Calu3 (cell line): Measurements from ENCODE around the gene SEMA5A. TPM values are rescaled to one million over a fixed set of nuclear protein-coding genes. Genes with fewer than 3 reads are reported as not detected.

ENCODE experiments used
- BruUV-seq: library from RNA; stranded (reverse); fragments of 400-500 nt; replicated peaks from 2 replicates; lab custom pipeline; 2021; lab: Mats Ljungman, UMichigan
- CTCF ChIA-PET: fragments of 300-600 bp; sonication (Branson Sonifier 250); formaldehyde crosslinking; loops from one replicate; lab custom pipeline; 2022; ENCODE audit warnings: antibody characterized with exemption; lab: Charles Lee
- DNase-seq: peaks from one replicate; pipeline ENCODE4 v3.0.0; 2022
- H3K27ac Mint-ChIP-seq: one replicate; pipeline ENCODE4 v1.8.0; 2022; ENCODE audit warnings: mixed read lengths; ENCODE audit not compliant: unreplicated experiment
- H3K27me3 Mint-ChIP-seq: one replicate; pipeline ENCODE4 v1.8.0; 2022; ENCODE audit warnings: mixed read lengths; ENCODE audit not compliant: unreplicated experiment
- H3K36me3 Mint-ChIP-seq: one replicate; pipeline ENCODE4 v1.8.0; 2022; ENCODE audit warnings: mild to moderate bottlenecking, moderate library complexity, mixed read lengths; ENCODE audit not compliant: insufficient read depth, unreplicated experiment
- H3K4me1 Mint-ChIP-seq: one replicate; pipeline ENCODE4 v1.8.0; 2022; ENCODE audit warnings: mild to moderate bottlenecking, low read depth, mixed read lengths; ENCODE audit not compliant: unreplicated experiment
- H3K4me3 Mint-ChIP-seq: one replicate; pipeline ENCODE4 v1.8.0; 2022; ENCODE audit warnings: mild to moderate bottlenecking, low read depth, moderate library complexity, mixed read lengths; ENCODE audit not compliant: unreplicated experiment
- H3K9me3 Mint-ChIP-seq: one replicate; pipeline ENCODE4 v1.8.0; 2022; ENCODE audit warnings: low read depth, mixed read lengths; ENCODE audit not compliant: unreplicated experiment
- CTCF ChIP-seq: fragments of 200-600 bp; IDR thresholded peaks from one replicate; pipeline ENCODE4 v1.8.0; 2022; ENCODE audit warnings: antibody characterized with exemption; ENCODE audit not compliant: unreplicated experiment
- intact Hi-C: fragments of 100-400 bp; cut with micrococcal nuclease; formaldehyde crosslinking; loops from one replicate; pipeline ENCODE4 v1.10.0; 2022; ENCODE audit not compliant: unreplicated experiment
- total RNA-seq: library from RNA; stranded (reverse); gene quantifications from 2 replicates; pipeline ENCODE4 v1.2.3, GENCODE V29; 2022

Gene SEMA5A
- total RNA-seq, 1 experiment from 2014 or later = 0.52 TPM

DNA sequence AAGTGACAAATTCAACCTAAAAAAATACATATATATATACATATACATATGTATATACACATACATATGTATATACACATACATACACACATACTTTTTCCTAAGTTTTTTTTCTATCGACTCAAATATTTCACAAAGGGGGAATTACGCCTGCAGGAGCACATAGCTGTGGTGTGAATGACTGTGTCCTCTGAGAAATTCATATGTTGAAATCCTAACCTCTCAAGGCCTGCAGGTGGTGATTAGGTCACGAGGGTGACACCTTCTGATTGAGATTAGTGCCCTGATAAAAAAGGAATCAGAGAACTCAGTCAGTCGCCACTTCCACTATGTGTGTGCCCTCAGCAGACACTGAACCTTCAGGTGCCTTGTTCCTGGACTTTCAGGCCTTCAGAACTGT lies 248.7 kb downstream of the SEMA5A start:
- peaks cover 12% of the 10 kb centered on the region for H3K9me3 Mint-ChIP-seq
- H3K36me3 Mint-ChIP-seq = no peaks in the 10 kb centered on the region
- intact Hi-C loops = no loop called here
- DNase-seq = no peak
- H3K4me3 Mint-ChIP-seq = no peak overlapping the region
- no peaks in the 10 kb centered on the region for H3K4me1 Mint-ChIP-seq
- CTCF ChIA-PET = interaction anchor here (1.1 kb wide), 1 partner anchor 10 kb away, joined by 3 read pairs; no protein-coding TSS in a partner anchor
- no peaks in the 10 kb centered on the region for H3K27me3 Mint-ChIP-seq
- TF ChIP-seq CTCF = no peak
- no TSS peak for BruUV-seq
- H3K27ac Mint-ChIP-seq = no peak overlapping the region

DNA sequence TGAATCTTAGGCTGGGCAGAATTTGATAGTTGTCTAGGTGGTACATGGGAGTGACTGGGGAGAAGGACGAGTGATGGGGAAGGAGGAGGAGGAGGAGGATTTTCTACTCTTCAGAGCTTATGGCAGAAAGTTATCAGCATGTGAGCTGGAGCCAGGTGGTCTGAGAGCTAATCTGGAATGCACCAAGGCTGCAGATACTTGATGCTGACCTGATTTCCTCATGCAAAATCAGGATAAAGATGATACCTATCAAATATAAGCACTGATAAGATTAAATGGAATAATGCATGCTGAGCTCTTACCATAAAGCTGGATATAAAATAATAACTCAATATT lies 250.4 kb downstream of the SEMA5A start:
- BruUV-seq = no TSS peak
- H3K27me3 Mint-ChIP-seq = no peaks in the 10 kb centered on the region
- H3K27ac Mint-ChIP-seq = no peak overlapping the region
- intact Hi-C loops = no loop called here
- H3K36me3 Mint-ChIP-seq = no peaks in the 10 kb centered on the region
- no peak overlapping the region for H3K4me3 Mint-ChIP-seq
- DNase-seq = no peak
- CTCF ChIA-PET = no interaction called here
- no peaks in the 10 kb centered on the region for H3K4me1 Mint-ChIP-seq
- peaks cover 11% of the 10 kb centered on the region for H3K9me3 Mint-ChIP-seq
- TF ChIP-seq CTCF = no peak

DNA sequence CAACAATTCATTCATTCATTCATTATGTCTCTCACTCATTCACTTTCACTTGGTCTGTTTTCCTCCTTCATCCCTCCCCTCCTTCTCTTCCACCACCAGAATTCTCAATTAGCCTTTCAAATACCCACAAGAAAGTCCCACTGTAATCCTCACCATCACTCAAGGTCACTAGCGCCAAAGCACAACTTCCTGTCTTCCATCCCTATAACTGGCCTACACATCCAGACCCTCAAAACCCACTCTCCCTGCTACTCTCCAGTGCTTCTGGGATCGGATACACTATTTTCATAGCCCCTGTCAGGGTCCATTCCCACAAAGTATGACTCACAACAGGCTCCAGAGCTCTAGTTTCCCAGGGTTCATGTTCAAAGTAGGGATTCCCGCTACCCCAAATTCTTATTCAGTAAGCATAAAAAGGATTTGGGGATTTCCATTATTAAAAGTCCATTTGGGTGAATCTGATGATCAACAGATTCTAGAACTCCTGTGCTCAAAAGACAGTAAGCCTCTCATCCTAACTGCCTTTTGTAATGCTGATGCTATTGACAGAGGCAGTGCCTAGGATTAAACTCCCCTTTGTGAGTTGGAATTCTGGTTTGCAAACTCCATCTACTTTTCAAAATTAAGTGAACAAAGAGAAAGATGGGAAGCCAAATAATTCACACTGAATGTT lies 250.9 kb downstream of the SEMA5A start:
- TF ChIP-seq CTCF = no peak
- H3K36me3 Mint-ChIP-seq = no peaks in the 10 kb centered on the region
- H3K27ac Mint-ChIP-seq = no peak overlapping the region
- H3K4me1 Mint-ChIP-seq = no peaks in the 10 kb centered on the region
- no peak for DNase-seq
- H3K4me3 Mint-ChIP-seq = no peak overlapping the region
- no TSS peak for BruUV-seq
- intact Hi-C loops = no loop called here
- CTCF ChIA-PET = no interaction called here
- H3K27me3 Mint-ChIP-seq = no peaks in the 10 kb centered on the region
- peaks cover 13% of the 10 kb centered on the region for H3K9me3 Mint-ChIP-seq

- Mint-ChIP-seq H3K36me3 (no peaks in the 10 kb centered on the region), H3K9me3 (peaks cover 12% of the 10 kb centered on the region), H3K4me1 (no peaks in the 10 kb centered on the region), H3K4me3 (no peak overlapping the region), H3K27ac (no peak overlapping the region), H3K27me3 (no peaks in the 10 kb centered on the region)
- peak; percentile 4 for DNase-seq
- intact Hi-C loops = no loop called here
- CTCF ChIA-PET = no interaction called here
- TF ChIP-seq CTCF = no peak
- BruUV-seq = no TSS peak
Measured at GRCh38 chr5:9288234-9288633, 257.6 kb downstream of the SEMA5A start.
